Inflammatory macrophage treated with lipopolysaccharide for 1 hour (primary cell): Measurements from ENCODE around the gene RPL31.
A peak's percentile ranks its signal among the peaks of the same experiment; 100 is the strongest.

ENCODE experiments used
- DNase-seq, 2 donors: peaks; one replicate each; pipeline ENCODE4 v3.0.0-alpha.2; 2020 to 2022

Gene RPL31

GRCh38 chr2:101001691-101002561 is at the start of gene RPL31:
Gene RPL31, plus strand, starts transcription at chr2:101002289. Its CDS starts 413 bp downstream, at chr2:101002702.
- peak; percentile 91 to 95 for DNase-seq

DNA sequence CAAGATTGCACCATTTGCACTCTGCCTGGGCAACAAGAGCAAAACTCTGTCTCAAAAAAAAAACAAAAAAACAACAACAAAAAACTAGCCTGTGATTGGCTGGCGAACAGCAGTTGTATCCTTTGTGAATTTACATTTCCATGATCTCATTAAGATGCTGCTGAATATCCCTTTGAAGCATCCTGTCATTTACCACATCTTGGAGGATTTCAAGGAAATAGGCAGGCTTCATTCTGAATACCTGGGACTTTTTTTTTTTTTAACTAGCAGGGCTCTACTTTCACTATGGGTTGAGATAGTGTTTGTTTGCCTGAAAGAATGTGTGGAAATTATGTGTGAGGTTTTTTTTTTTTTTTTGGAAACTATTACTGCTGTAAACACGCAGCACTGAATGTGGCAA is 49.6 kb upstream of the RPL31 start:
- no peak for DNase-seq

- DNase-seq = no peak
Measured at GRCh38 chr2:100953406-100954043, 48.6 kb upstream of the RPL31 start.

- DNase-seq = no peak
Measured at GRCh38 chr2:100954044-100954420, 48.1 kb upstream of the RPL31 start.

DNA sequence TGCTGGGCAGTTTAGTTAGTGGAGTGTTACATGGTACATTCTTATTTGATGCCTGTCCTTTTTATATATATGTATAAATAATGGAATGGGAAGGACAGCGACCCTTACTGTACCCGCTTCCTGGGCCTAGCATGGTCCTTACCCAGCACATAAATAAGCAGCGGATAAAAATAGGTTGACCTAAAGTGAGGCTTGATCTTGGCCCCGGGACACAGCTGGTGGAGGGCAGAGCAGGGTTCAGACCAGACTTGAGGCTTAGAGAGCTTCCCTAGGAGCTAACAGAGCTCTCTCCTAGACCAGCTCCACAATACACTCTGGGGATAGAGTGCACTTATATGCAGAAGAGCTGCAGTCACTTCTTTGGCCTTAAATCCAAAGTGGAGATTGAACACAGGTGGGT is 46.9 kb upstream of the RPL31 start:
- DNase-seq = no peak

DNA sequence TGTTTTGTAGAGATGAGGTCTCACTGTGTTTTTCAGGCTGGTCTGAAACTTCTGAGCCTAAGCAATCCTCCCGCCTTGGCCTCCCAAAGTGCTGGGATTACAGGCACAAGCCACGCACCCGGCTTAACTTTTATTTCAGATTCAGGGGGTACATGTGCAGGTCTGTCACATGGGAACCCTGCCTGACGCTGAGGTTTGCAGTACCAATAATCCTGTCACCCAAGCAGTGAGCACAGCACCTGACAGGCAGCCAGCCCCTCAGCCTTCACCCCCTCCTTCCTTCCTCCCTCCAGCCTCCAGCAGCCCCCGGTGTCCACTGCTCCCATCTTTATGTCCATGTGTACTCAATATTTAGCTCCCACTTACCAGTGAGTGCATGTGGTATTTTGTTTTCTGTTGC is 46.0 kb upstream of the RPL31 start:
- DNase-seq = no peak

GRCh38 chr2:100957996-100958653 is 44.0 kb upstream of the RPL31 start:
- DNase-seq = no peak

DNA sequence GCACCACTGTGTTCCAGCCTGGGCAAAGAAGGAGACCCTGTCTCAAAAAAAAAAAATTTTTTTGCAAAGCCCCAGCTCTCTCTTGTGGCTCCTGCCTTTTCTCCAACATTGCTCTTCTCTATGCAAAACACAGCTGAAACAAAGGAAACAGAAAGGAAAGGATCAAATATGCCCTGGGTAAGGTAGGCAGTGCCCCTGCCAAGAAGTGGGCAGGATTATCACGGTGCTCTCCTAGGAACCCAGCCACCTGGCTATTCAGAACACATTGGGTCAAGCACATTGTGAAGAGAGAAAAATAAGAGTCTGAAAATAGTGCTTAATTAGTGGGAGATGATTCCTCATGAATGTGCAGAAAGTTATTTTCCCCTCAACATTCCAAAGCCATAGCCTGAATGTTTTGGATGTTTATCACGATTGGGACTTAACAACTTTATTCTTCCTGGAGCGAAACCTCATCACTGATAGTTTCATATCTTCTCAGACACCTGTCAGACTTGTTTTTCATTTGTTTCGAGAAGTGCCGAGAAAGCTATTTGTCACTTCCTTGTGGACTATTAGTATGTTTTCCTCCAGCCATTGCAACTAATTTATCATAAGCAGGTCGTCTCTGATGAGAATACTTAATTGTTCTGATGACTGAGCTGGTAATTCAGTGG is 42.7 kb upstream of the RPL31 start:
- DNase-seq = no peak

GRCh38 chr2:100960688-100961087 is 41.4 kb upstream of the RPL31 start:
- no peak for DNase-seq

- no peak for DNase-seq
Measured at GRCh38 chr2:100962366-100963025, 39.6 kb upstream of the RPL31 start.

- no peak for DNase-seq
Measured at GRCh38 chr2:100963026-100963375, 39.1 kb upstream of the RPL31 start.

GRCh38 chr2:100964222-100964621 is 37.9 kb upstream of the RPL31 start:
- no peak for DNase-seq

DNA sequence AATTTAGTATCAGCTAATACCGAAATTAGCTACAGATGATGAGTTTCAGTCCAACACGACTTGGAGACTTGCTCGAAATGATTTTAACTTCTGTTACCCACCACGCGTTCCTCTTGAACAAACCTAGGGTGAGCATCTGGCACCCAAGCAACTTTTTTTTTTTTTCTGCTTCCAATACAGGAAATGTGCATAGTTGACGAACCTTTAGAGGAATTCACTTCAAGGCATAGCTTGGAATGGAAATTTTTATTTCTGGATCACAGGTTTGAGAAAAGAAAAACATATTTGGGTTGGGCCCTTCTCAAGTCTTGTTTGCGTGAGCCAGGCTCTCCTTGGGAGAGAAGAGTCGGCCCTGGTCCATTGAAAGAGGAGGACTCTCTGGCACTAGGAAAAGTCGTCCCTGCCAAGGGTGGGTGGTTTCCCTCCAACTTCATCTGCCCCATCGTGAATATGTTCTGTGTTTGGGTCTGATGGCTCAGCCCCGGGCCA is 37.4 kb upstream of the RPL31 start:
- no peak for DNase-seq

DNA sequence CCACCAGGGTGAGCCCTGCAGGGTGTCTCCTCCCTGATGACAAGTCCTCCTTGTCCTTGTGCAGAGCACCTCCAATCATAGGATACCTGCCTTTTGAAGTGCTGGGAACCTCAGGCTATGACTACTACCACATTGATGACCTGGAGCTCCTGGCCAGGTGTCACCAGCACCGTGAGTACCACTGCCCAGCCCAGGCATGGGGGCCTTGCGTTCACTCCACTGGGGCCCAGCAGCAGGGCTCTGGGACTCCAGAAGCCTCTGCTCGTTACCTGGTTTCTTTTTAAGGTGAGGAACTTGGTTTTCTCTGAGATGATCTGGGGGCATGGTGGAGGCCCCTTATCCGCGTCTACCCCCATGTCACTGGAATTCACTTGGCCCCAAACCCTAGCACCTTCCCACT is 36.5 kb upstream of the RPL31 start:
- DNase-seq = no peak

- no peak for DNase-seq
Measured at GRCh38 chr2:100967716-100968115, 34.4 kb upstream of the RPL31 start.

- no peak for DNase-seq
Measured at GRCh38 chr2:100968146-100969145, 33.6 kb upstream of the RPL31 start.

DNA sequence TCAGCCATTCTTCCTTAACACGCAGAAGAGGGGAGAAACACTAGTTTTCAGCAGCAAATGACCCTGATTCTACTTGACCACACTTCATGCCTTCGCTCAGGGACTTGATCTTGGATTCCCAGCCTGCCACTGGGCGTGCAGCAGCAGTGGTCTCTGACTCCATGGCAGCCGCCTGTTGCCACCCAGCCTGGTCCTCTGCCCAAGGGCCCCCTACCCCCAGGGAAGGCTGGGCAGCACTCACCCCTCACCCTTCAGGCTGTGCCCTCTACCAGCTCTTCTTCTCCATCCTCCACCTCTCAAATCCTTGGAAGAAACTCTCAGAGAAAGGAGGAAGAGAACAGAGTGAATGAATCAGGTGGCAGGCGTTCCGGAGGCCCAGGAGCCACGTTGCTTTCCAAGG is 32.1 kb upstream of the RPL31 start:
- DNase-seq = no peak

- no peak for DNase-seq
Measured at GRCh38 chr2:100971221-100971620, 30.9 kb upstream of the RPL31 start.

DNA sequence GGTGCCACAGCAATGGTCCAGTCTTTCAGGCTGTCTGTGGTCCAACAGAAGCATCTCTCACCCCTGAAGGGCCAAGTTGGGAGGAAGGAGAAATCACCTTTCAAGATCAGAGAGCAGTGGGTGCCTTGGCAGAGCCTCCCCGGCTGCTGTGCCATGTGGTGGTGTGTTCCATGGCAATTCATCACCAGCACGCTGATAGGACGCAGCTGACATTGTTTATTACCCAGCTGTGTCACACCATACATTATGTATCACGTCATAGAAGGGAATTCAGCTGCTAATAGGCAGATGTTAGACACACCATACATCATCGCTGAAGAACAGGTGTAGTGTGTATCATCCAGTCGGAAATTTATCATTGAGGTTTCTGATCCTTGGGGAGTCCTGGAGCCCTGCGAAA is 29.6 kb upstream of the RPL31 start:
- DNase-seq = no peak

GRCh38 chr2:100974712-100975520 is 27.2 kb upstream of the RPL31 start:
- DNase-seq = no peak

DNA sequence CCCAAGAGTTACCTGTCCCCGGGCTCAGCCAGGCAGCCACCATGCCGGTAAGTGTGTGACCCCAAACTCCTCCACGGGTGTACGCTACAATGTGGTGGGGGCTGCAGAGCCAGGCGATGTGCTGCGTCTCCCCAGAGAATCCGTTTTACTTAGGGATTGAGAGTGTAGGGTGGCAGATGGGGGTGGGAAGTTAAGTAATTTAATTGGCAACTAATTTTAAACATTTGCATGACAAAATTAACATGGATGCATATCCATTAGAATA is 26.6 kb upstream of the RPL31 start:
- DNase-seq = no peak
